Stimulated activated CD8-positive, alpha-beta memory T cell treated with anti-CD3 and anti-CD28 coated beads, Interleukin-7, amount 100 ng/mL, for 24 hours (primary cell): ENCODE measurements around the gene METTL1.

ENCODE experiments used
- DNase-seq: peaks from one replicate; pipeline ENCODE4 v3.0.0-alpha.2; 2020; ENCODE audit warnings: low read depth

The METTL1 gene

DNA sequence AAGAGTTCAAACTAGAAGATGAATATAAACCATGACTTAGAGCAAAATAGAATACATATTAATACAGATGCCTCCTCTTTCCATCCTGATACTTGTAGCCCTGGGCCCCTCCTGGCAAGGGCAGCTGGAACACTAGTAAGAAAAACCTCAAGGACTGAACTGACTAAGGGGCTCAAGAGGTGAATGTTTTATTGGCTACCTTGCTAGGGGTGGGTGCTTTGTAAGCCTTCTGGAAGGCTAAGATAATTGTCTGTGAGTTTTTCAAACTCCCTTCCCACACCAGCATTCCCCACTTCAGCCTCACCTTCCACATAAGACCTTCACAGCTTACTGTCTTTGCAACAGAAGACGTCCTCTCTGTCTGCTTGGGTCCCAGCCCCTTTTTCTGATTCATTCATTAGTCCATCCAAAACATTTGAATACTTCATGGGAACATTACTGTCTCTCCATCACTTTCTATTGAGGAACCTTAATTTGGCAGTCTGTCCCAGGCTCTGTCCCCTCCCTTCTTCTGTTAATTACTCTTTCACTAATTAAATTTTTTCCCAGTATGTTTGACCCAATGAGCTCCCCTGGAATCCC, 18.1 kb downstream of the METTL1 start:
- no peak for DNase-seq

DNA sequence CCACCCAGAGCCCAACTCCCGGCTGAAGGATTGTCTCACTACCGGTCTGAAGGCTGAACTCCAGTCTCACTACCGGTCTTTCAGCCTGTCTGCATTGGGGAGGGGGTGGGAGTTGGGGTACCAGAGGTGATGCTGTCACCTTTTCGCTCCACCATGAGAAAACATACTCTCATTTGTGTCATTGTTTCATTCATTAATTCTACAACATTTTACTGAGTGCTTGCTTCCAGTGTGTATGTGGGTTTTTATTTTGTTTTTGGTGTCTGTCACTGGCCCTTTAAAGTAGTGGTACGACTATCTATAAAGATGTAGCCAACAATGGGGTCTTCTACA, 19.3 kb downstream of the METTL1 start:
- no peak for DNase-seq

- DNase-seq, result peak; percentile 97
Measured at GRCh38 chr12:57751788-57752667, 19.9 kb downstream of the METTL1 start, which contains the start of gene CDK4. Gene CDK4, minus strand, starts transcription at chr12:57752310. Its CDS starts 593 bp downstream, at chr12:57751717.

GRCh38 chr12:57751432-57751787, 20.5 kb downstream of the METTL1 start:
- DNase-seq, result no peak

DNA sequence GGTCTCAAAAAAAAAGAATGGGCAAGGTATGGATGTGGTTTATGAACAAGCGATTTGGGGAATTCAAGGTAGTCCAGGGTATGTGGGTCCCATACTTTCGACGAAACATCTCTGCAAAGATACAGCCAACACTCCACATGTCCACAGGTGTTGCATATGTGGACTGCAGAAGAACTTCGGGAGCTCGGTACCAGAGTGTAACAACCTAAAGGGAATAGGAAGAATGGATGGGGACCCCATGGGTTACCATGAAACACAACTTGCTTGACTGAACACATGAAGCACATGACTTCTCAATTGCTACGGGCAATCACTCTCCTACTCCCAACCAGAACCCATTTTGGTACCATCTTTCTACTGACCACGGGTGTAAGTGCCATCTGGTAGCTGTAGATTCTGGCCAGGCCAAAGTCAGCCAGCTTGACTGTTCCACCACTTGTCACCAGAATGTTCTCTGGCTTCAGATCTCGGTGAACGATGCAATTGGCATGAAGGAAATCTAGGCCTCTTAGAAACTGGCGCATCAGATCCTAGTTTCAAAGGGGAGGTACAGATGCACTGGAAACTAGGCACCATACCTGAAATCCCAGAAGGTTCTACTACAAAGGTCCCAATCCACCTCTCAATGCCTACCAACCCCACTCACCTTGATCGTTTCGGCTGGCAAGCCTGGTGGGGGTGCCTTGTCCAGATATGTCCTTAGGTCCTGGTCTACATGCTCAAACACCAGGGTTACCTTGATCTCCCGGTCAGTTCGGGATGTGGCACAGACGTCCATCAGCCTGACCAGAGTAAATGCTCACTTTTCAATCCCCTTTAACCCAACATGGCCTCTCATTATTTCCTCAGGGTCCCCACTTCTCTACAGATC, 21.1 kb downstream of the METTL1 start:
- no peak for DNase-seq

DNA sequence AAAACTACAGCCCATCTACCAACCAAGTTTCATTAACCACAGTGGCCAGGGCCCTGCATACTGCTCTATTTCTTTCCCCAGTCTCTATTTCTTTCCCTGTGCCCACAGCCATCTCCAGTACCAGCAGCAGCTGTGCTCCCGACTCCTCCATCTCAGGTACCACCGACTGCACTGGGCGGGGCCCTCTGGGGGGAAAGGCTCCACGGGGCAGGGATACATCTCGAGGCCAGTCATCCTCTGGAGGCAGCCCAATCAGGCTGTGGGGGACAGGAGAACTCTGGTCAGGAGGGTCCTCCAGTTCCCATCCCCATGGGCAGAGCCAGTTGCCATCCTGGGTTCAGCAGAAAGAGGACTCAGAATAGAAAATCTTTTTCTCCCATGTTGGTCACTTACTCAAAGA, 22.8 kb downstream of the METTL1 start:
- DNase-seq, result no peak

- no peak for DNase-seq
Measured at GRCh38 chr12:57746025-57746424, 25.9 kb downstream of the METTL1 start.

DNA sequence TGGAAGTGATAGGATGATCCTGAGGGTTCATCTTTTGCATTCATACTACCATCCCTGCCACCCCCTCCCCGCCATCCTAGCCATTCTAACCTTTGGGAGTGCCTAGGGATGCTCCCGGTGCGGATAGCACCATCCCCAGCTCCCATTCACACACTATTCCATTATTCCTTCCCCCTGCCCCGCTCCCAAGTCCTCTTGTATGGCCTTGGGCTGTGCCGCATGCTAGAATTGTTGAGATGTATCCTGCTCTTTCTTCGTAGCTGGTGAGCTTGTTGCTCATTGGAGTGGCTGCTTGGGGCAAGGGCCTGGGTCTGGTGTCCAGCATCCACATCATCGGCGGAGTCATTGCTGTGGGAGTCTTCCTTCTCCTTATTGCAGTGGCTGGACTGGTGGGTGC, 26.4 kb downstream of the METTL1 start:
- no peak for DNase-seq

GRCh38 chr12:57744777-57745484, 27.0 kb downstream of the METTL1 start, which contains the start of gene TSPAN31:
Gene TSPAN31, plus strand, starts transcription at chr12:57745039. Its CDS starts 116 bp downstream, at chr12:57745155.
- peak; percentile 91 for DNase-seq

- DNase-seq, result peak; percentile 61
Measured at GRCh38 chr12:57744194-57744776, 27.6 kb downstream of the METTL1 start.

DNA sequence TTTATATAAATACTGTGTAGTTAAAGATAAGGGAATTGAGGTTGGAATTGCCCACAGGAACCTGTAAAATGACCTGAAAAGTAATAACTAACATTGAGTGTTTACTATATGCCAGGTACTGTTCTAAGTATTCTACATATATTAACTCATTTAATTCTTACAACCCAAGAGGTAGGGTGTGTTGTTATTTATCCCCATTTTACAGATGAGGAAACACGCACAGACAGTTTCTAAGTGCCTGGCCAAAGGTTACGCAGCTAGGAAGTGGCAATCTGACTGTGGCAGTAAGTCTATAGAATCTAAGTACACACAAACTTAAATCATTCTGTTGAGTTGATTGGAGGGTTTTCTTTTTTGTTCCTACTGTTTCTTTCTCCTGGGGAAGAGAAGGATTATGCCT, 28.1 kb downstream of the METTL1 start:
- no peak for DNase-seq

- peak; percentile 51 for DNase-seq
Measured at GRCh38 chr12:57741844-57742738, 29.8 kb downstream of the METTL1 start.

DNA sequence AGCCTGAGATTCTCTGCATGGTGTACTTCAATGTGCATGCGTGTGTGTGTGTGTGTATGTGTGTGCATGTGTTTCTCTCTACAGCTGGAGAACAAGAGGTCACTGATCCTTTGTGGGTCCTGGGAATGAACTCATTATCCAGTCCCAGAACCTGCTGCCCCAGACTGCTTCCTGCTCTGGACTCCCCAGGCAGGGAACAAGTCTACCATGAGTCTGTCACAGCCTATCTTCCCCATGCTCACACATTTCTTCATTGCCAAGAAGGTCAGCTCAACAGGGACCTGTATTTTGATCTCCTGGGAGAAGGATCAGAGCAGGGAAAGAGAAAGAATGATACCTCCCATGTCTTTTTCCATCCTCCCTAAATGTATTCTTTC, 30.5 kb downstream of the METTL1 start:
- DNase-seq, result no peak

GRCh38 chr12:57740656-57741412, 31.1 kb downstream of the METTL1 start:
- DNase-seq, result peak; percentile 41

DNA sequence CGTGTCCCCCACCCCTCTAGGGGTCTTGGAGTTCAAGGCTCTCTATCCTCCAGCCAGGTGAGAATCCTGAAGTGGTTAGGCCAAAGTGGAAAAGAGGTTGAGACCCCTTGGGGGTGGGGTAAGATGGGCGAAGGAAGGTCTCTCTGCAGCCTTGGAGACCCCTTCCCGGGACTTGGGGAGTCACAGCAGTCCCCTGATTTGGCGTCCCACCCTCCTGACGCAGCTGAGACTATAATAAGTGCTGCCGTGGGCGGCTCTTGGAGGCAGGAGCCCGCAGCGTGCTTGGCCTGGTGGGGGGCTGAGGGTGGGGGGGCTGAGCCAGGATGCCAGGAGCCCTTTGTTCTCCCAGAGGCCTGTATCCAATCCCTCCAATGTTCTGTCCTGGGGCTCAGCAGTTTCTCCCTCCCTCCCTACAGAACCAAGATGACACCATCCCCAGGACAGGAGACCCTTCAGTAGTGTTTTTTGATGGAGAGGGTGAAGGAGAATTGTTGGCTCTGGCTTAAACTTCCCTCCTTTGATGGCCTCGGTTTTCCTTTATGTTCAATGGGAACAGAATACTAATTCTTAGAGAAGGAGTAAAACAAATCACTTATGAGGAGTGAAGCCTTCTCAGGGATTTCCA, 31.9 kb downstream of the METTL1 start:
- DNase-seq, result no peak

DNA sequence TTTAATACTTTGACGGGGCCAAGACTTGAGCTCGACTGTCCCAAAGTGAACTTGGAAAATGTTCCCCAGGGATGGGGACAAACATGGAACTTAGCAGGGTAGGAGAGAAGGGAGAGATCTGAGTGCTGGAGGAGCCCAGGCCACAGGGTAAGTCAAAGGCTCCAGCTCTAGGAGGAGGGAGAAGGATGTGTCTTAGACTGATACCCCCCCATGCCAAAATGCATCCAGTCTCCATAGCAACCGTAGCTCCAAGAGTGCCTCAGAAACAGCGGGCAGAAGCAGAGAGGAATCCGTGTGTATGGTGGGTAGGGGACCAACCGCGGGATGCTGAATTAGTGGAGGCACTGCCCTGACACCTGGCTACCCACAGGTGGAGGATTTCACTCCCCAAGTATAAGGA, 32.5 kb downstream of the METTL1 start:
- DNase-seq, result no peak

DNA sequence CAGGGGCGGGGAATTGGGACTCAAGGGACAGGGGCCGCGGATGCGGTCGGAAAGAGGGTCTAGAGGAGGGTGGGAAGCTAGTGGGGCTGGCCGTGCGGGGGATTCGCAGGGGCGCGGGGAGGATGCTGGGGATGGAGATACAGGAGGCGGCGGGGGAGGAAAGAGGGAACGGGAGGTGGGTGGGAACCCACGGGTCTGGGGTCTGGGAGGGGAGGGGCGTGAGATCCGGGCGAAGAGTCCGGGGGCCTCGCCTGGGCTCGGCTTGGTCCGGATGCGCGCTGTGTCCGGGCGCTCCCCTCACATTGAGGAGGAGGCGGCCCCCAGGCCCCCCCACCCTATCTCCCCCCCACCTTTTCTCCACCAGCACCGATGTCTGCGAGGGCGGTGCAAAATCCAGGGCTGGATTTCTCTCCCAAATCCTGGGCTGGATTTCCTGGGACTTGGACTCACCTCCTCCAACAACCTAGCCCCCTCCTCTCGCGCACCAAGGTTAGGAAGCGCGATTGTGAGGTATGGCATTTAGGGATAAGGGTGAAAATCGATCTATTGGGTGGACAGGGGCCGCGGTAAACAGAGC, 33.2 kb downstream of the METTL1 start, which contains the start of gene AGAP2:
AGAP2 (minus strand) TSS at position 82 of the 577 bp plus-strand sequence. CDS start 496 bp downstream, outside the sequence.
- no peak for DNase-seq
